MCF 10A (cell line): Measurements from ENCODE around the gene ADGB. TPM values are rescaled to one million over a fixed set of nuclear protein-coding genes. Genes with fewer than 3 reads are reported as not detected.

Experiments used
- BruUV-seq: library from RNA; stranded (reverse); fragments of 400-500 nt; replicated peaks from 2 replicates; lab custom pipeline; 2021; lab: Mats Ljungman, UMichigan
- CTCF ChIA-PET: fragments of 300-600 bp; sonication (Branson Sonifier 250); formaldehyde crosslinking; extraction: SDS; loops from one replicate; lab custom pipeline; 2021; ENCODE audit warnings: antibody characterized with exemption, inconsistent platforms; lab: Yijun Ruan, JAX
- POLR2A ChIA-PET: fragments of 300-600, 350-650 bp; sonication (Branson Sonifier 250); formaldehyde crosslinking; extraction: SDS; loops from one replicate; lab custom pipeline; 2020; ENCODE audit warnings: antibody characterized with exemption, inconsistent platforms; lab: Yijun Ruan, JAX
- DNase-seq: peaks from one replicate; pipeline ENCODE4 v3.0.0-alpha.2; 2018; ENCODE audit not compliant: unreplicated experiment
- H3K27ac Mint-ChIP-seq: one replicate; pipeline ENCODE4 v1.8.0; 2022; ENCODE audit warnings: mild to moderate bottlenecking, low read depth, mixed read lengths; ENCODE audit not compliant: unreplicated experiment
- H3K27me3 Mint-ChIP-seq: one replicate; pipeline ENCODE4 v1.8.0; 2022; ENCODE audit warnings: mixed read lengths; ENCODE audit not compliant: insufficient read depth, unreplicated experiment
- H3K36me3 Mint-ChIP-seq: one replicate; pipeline ENCODE4 v1.8.0; 2022; ENCODE audit warnings: mild to moderate bottlenecking, moderate library complexity, mixed read lengths; ENCODE audit not compliant: insufficient read depth, unreplicated experiment
- H3K4me1 Mint-ChIP-seq: one replicate; pipeline ENCODE4 v1.8.0; 2022; ENCODE audit warnings: mixed read lengths; ENCODE audit not compliant: insufficient read depth, unreplicated experiment
- H3K4me3 Mint-ChIP-seq: one replicate; pipeline ENCODE4 v1.8.0; 2022; ENCODE audit warnings: mild to moderate bottlenecking, moderate library complexity, mixed read lengths; ENCODE audit not compliant: unreplicated experiment
- H3K9me3 Mint-ChIP-seq: one replicate; pipeline ENCODE4 v1.8.0; 2022; ENCODE audit warnings: mixed read lengths; ENCODE audit not compliant: unreplicated experiment
- intact Hi-C: fragments of 100-400 bp; cut with micrococcal nuclease; formaldehyde crosslinking; loops from 2 replicates; pipeline ENCODE4 v1.14.1; 2022
- total RNA-seq: library from RNA; stranded (reverse); gene quantifications from 2 replicates; pipeline ENCODE4 v1.2.3, GENCODE V29; 2022
- TF ChIP-seq, protein P1 (sequence below): fragments of 200-600 bp; IDR thresholded peaks from one replicate; pipeline ENCODE4 v1.8.0; 2022; ENCODE audit warnings: antibody characterized with exemption, mild to moderate bottlenecking; ENCODE audit not compliant: unreplicated experiment

Gene ADGB
- total RNA-seq, 1 experiment from 2014 or later = not detected

DNA sequence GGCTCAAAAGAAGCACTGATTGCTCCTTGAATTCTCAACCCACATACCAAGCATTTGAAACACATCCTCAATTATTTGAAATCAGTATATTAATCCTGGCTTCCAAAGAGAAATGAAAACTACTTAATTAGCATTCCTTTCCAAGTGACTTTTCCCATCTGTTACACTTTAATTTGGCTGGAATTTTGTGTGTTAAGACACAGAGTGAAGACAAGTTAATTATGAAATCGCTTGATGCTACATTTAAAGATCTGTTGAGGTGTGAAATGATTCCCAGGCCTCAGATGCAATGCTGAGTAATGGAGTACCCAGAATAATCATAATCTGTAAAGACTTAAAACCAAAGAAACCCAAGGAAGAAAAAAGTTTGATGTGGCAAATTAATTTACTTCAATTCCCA is 241.4 kb downstream of the ADGB start:
- H3K27ac Mint-ChIP-seq = no peak overlapping the region
- H3K4me3 Mint-ChIP-seq = no peak overlapping the region
- H3K4me1 Mint-ChIP-seq = no peaks in the 10 kb centered on the region
- H3K9me3 Mint-ChIP-seq = no peaks in the 10 kb centered on the region
- ChIA-PET POLR2A (no interaction called here), CTCF (interaction anchor here (1.1 kb wide), 1 partner anchor 543 kb away, joined by 3 read pairs; no protein-coding TSS in a partner anchor)
- intact Hi-C loops = no loop called here
- no peaks in the 10 kb centered on the region for H3K36me3 Mint-ChIP-seq
- TF ChIP-seq, protein P1, sequence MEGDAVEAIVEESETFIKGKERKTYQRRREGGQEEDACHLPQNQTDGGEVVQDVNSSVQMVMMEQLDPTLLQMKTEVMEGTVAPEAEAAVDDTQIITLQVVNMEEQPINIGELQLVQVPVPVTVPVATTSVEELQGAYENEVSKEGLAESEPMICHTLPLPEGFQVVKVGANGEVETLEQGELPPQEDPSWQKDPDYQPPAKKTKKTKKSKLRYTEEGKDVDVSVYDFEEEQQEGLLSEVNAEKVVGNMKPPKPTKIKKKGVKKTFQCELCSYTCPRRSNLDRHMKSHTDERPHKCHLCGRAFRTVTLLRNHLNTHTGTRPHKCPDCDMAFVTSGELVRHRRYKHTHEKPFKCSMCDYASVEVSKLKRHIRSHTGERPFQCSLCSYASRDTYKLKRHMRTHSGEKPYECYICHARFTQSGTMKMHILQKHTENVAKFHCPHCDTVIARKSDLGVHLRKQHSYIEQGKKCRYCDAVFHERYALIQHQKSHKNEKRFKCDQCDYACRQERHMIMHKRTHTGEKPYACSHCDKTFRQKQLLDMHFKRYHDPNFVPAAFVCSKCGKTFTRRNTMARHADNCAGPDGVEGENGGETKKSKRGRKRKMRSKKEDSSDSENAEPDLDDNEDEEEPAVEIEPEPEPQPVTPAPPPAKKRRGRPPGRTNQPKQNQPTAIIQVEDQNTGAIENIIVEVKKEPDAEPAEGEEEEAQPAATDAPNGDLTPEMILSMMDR = no peak
- no peaks in the 10 kb centered on the region for H3K27me3 Mint-ChIP-seq
- no TSS peak for BruUV-seq
- DNase-seq = no peak

DNA sequence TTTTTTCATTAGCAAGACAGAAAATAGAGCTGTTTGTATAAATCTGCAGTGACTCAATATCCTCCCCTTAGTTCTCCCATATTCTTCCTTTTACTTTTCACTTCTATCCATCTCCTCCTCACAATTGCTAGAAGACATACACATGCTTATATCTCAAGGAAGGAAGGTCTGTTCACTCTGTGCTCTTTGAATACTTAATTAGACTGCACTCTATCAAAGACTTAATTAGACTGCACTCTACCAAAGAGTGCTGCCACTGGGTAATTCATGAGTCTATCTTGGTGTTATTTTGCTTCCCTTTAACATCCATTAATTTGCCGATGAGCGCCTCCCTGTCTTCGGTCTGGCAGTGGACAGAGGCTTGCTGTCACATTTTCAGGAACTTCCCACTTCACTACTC is 241.9 kb downstream of the ADGB start:
- H3K27ac Mint-ChIP-seq = no peak overlapping the region
- H3K36me3 Mint-ChIP-seq = no peaks in the 10 kb centered on the region
- no TSS peak for BruUV-seq
- CTCF ChIA-PET = interaction anchor here (1.1 kb wide), 1 partner anchor 543 kb away, joined by 3 read pairs; no protein-coding TSS in a partner anchor
- H3K4me3 Mint-ChIP-seq = no peak overlapping the region
- no peaks in the 10 kb centered on the region for H3K4me1 Mint-ChIP-seq
- intact Hi-C loops = no loop called here
- no peaks in the 10 kb centered on the region for H3K27me3 Mint-ChIP-seq
- TF ChIP-seq, protein P1 = no peak
- H3K9me3 Mint-ChIP-seq = peaks cover 2% of the 10 kb centered on the region
- POLR2A ChIA-PET = no interaction called here
- DNase-seq = no peak

DNA sequence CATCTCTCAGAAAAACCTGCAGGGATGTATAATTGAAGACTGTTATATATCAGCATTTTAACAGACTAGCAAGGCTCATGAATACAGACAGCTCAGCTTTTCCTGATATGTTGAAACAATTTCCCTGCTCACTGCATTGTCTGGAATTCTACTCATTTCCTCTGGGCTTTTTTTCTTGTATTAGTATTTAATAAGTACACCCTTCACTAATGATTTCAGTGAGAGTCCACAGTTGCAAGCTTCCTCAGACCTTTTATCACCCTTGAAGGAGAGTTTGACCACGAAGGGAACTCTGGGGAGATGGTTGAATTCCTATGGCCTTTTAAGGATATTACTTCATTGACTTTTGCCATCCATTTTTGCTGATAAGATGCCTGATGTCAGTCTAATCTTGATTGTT is 248.7 kb downstream of the ADGB start:
- no peak overlapping the region for H3K27ac Mint-ChIP-seq
- intact Hi-C loops = no loop called here
- ChIA-PET CTCF (no interaction called here), POLR2A (no interaction called here)
- no peak for DNase-seq
- H3K4me3 Mint-ChIP-seq = no peak overlapping the region
- peaks cover 14% of the 10 kb centered on the region for H3K9me3 Mint-ChIP-seq
- TF ChIP-seq, protein P1 = no peak
- no peaks in the 10 kb centered on the region for H3K36me3 Mint-ChIP-seq
- peaks cover 16% of the 10 kb centered on the region for H3K4me1 Mint-ChIP-seq
- BruUV-seq = no TSS peak
- no peaks in the 10 kb centered on the region for H3K27me3 Mint-ChIP-seq

DNA sequence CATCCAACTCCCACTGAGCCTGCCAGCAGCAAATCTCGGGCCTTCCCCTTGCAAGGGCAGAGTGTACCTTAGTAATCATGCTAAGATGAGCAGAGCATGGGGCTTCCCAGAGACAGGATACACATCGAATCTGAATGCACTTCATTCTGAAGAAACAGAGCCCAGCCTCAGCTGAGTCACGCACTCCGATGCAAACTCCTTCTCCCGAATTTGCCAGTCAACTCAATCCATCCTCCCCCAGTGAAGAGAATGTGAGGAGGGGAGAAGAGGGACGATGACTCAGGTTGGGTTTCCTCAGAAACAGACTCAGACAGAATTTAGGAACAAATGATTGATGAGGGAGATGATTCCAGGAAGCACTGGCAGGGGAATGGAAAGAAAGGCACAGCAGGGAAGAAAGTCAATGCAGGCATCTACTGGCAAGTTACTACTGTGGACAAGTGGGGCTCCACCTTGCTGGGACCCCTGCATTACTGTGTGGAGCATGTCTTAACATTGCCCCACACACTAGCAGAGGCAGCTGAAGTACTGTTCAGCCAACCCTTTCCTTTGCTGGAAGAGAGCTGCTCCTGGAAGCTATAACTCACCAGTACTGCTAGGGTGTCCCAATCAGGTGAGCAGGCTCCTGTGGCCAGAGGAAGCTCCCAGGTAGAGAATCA is 251.6 kb downstream of the ADGB start:
- peaks cover 16% of the 10 kb centered on the region for H3K4me1 Mint-ChIP-seq
- ChIA-PET CTCF (no interaction called here), POLR2A (interaction anchor here (0.6 kb wide), 1 partner anchor 553 kb away, joined by 3 read pairs; no protein-coding TSS in a partner anchor)
- intact Hi-C loops = no loop called here
- TF ChIP-seq, protein P1 = no peak
- peak overlapping the region; percentile 39 for H3K27ac Mint-ChIP-seq
- peaks cover 20% of the 10 kb centered on the region for H3K9me3 Mint-ChIP-seq
- H3K27me3 Mint-ChIP-seq = no peaks in the 10 kb centered on the region
- peak; percentile 63 for DNase-seq
- no peaks in the 10 kb centered on the region for H3K36me3 Mint-ChIP-seq
- no TSS peak for BruUV-seq
- H3K4me3 Mint-ChIP-seq = no peak overlapping the region
